OCI-LY1 (cell line): ENCODE data around the gene FTO.

Experiments used
- CTCF ChIP-seq: fragments of 200-600 bp; sonication (generic), shearing (Covaris generic); IDR thresholded peaks from 2 replicates; pipeline ENCODE4 v1.5.1; 2017; ENCODE audit warnings: mild to moderate bottlenecking, antibody characterized with exemption, low read length, moderate library complexity, mixed read lengths
- EZH2 ChIP-seq: fragments of 200-600 bp; sonication (generic), shearing (Covaris generic); IDR thresholded peaks from 2 replicates; pipeline ENCODE4 v1.8.0; 2017; ENCODE audit warnings: borderline replicate concordance, mixed run types, mild to moderate bottlenecking, antibody characterized with exemption, low read length, moderate library complexity, mixed read lengths

- no peak for TF ChIP-seq CTCF
- no peak for TF ChIP-seq EZH2
These were observed 88.4 kb downstream of the FTO start for GRCh38 chr16:53792161-53792951.
